HG03097 (cell line): Measurements from ENCODE around the gene KBTBD4.
"Not testable (repeated sequence)": the region's sequence is repeated elsewhere in the genome, so short reads cannot be mapped to it uniquely, and the experiment has no call there.

ENCODE experiments used
- ATAC-seq: cut with Tn5 transposase; IDR thresholded peaks from one replicate; pipeline ENCODE4 v1.9.1; 2021; ENCODE audit not compliant: unreplicated experiment, low FRiP score

Gene KBTBD4

DNA sequence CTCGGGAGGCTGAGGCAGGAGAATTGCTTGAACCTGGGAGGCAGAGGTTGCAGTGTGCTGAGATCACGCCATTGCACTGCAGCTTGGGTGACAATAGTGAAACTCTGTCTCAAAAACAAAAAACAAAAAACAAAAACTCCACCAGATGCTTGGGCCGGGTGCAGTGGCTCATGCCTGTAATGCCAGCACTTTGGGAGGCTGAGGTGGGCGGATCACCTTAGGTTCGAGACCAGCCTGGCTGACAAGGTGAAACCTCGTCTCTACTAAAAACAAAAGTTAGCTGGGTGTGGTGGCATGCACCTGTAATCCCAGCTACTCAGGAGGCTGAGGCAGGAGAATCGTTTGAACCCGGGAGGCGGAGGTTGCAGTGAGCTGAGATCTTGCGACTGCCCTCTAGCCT lies 14.4 kb downstream of the KBTBD4 start:
- ATAC-seq = not testable (repeated sequence)

DNA sequence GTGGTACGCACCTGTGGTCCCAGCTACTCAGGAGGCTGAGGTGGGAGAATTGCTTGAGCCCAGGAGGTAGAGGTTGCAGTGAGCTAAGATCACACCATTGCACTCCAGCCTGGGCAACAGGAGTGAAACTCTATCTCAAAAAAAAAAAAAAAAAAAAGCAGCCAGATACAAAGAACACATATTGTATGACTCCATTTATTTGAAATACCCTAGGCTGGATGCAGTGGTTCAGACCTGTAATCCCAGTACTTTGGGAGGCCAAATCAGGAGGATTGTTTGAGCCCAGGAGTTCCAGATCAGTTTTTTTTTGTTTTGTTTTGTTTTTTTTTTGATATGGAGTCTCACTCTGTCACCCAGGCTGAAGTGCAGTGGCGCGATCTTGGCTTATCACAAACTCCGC lies 16.4 kb downstream of the KBTBD4 start:
- ATAC-seq = not testable (repeated sequence)

DNA sequence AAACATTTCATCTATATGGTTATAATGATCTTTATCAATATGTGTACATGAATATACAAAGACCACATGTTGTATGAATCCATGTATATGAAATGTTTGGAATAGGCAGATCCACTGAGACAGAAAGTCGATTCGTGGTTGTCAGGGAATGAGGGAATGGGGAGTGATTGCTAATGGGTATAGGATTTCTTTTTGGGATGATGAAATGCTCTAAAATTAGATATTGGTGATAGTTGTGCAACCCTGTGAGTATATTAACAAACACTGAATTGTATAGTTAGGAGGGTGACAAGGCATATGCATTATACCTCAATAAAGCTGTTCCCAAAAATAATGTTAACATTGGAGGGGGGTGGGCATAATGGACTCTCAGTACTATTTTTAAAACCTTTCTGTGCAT lies 18.3 kb downstream of the KBTBD4 start:
- no peak for ATAC-seq

DNA sequence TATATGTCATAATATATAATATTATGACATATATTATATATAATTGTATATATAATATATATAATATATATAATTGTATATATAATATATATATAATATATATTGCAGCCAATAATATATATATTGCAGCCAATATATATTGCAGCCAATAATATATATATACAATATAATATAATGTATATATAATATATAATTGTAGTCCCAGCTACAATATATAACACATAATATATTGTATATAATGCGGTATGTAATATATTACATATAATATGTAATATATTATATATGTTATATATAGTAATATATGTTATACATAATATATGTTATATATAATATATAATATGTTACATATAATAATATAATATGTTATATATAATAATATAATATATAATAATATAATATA lies 20.1 kb downstream of the KBTBD4 start:
- ATAC-seq = no peak

DNA sequence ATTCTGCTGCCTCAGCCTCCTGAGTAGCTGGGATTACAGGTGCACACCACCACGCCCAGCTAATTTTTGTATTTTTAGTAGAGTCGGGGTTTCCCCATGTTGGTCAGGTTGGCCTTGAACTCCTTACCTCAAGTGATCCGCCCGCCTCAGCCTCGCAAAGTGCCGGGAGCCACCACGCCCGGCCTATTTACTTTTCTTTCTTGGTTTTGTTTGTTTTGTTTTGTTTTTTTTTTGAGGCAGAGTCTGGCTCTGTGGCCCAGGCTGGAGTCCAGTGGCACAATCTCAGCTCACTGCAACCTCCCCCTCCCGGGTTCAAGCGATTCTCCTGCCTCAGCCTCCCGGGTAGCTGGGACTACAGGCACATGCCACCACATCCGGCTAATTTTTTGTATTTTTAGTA lies 21.8 kb downstream of the KBTBD4 start:
- ATAC-seq = not testable (repeated sequence)

DNA sequence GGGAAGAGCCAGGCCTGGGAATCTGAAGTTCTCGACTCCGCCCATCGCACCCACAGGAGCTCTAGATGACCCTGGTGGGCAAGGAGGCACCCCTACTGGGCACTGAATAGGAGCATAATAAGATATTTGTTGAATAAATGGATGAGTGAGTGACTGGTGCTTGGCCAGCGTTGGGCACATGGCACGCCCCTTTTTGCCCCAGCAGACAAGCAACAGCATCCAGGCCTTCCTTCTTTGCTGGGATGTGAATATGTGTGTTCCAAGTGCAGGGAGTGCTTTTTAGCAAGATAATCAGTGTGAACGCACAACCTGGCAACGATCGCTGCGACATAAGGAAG lies 25.4 kb downstream of the KBTBD4 start:
- peak; percentile 24 for ATAC-seq

DNA sequence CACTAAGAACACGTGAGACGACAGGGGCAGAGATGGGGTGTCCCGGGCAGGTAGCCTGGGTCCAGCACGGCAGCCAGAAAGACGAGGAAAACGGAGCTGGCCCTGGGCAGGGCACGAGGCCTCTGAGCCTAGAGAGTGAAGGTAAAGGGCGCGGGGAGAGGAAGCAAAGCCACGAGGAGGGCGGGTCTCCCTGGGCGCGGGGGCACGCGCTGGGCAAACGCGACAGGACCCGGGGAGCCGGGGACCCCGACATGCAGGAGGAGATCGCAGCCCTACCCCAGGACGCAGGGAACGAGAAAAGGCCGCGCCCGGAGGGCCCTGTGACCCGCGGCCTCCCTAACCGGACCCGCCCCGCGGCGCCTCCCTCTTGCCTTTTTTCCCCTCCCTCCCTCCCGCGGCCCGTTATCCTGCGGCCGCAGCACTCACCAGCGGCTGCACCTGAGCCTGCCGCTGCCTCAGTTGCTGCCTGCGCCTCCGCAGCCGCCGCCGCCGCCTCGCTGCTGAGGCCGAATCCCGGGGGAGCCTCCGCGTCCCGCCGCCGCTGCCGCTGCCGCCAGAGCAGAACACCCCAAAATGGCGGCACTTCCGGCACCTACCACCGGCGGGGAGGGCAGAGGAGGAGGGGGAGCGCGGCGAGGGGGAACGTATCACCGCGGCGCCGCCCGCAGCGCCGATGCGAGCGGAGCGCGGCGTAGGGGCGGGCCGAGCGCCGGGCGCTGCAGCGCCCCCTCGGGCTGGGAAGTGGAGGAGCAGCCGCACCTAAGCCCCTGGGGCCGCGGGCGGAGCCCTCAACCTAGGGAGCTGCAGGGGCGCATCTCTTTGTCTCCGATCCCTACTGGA lies 26.0 kb downstream of the KBTBD4 start, which contains the start of gene CELF1:
TSS of gene CELF1 (minus strand) at position 567 of the 840 bp plus-strand sequence. CDS start 53,609 bp downstream, outside the sequence.
- ATAC-seq = peak; percentile 95

DNA sequence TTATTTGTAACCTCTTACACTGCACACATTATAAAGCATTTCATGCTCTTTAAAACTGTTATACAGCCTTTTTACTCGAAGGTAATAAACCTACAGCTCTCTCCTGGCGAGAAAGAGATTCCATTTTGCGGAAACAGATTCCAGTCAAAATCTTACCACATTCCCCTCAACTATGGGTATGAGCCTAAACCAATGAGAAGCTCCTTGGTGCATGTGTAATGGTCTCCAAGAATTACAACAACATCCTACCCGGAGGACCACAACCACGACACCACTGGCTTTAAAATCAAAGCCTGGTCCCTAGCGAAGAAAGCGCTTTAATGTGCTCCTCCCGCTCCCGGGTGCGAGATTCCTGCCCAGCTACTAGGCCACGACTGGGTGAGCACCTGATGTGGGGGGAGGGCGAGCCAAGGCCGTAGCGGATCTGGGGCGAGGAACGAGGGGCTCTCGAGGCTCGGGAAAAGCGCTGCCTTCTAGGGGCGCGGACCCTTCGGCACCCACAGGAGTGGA lies 26.7 kb downstream of the KBTBD4 start:
- no peak for ATAC-seq

DNA sequence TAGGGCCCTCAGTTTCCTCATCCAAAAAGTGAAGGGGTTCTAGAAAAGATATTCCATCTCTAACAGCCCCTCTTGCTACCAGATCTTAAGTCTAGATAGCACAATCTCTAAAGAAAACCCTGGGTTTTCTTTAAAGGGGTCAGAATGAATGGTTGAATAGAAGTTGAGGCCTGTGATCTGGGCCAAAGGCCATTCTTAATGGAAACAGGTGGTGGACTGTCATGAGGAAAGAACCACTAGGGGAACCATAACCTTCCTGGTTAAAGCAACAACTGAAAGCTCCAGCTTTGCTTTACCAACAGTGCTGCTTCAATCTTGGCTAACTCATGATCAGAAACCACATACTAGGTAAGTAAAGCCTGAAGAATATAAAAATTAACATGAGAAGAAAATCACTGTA lies 27.7 kb downstream of the KBTBD4 start:
- ATAC-seq = no peak

DNA sequence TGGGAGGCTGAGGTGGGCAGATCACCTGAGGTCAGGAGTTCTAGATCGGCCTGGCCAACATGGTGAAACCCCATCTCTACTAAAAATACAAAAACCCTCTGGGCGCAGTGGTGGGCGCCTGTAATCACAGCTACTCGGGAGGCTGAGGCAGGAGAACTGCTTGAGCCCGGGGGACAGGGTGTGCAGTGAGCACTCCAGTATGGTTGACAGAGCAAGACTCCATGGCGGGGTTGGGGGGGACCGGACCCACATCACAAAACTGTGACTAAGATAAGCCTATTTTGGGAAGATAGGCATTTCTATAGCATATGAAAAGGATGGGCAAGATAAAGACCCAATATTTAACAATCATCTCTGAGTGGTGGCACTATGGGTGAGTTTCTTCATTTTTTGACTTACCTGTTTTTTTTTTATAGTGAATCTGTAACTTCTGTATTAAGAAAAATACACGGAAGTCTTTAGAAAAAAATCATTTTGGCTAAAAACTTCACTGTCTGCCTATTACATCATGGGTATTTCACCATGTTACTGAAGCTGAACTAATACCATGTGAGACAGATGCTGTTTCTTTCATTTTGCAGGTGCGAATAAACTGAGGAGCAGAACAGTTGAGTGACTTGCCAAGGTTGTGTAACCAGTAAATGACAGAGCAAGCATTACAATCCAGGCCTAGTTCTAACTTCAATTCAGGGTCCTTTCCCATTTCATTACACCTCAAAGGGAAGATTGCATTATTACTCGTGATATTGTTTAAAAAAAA lies 28.3 kb downstream of the KBTBD4 start:
- no peak for ATAC-seq

DNA sequence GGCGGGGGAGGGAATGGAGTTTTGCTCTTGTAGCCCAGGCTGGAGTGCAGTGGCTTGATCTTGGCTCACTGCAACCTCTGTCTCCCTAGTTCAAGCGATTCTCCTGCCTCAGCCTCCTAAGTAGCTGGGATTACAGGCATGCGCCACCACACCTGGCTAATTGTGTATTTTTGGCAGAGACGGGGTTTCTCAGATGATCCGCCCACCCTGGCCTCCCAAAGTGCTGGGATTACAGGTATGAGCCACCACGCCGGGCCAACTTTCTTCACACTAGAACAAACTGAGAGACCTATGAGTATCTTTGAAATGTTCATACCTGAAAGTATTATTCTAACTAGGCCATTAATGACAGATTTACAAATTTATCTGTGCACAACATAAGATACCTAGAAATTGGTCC lies 32.5 kb downstream of the KBTBD4 start:
- not testable (repeated sequence) for ATAC-seq

DNA sequence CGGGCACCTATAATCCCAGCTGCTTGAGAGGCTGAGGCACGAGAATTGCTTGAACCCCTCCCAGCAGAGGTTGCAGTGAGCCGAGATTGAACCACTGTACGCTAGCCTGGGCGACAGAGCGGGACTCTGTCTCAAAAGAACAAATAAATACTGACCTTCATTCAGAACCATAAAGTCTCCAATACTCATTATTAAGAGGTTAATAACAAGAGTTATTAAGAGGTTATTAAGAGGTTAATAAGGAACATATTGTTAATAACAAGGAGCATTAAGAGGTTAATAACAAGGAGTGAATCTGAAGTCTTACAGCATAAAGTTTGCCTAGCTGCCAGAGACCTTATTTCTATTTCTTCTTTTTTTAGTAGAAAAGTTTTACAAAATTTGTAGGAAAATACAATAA lies 33.5 kb downstream of the KBTBD4 start:
- ATAC-seq = no peak

DNA sequence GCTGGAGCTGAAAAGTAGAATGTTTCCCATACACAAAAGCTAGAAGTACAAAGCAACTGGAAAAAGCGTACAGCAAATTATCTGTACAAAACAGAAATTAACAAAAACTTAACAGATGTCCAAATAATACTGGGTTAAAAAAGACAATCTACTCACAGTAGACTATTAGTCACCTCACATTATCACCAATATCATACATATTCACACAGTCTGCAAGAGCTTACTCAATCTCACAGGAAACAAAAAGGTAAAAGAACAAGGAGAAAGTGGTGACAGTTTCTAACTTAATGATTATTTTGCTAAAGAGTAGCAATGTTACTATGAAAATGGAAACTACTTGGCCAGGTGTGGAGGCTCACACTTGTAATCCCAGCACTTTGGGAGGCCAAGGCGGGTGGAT lies 37.7 kb downstream of the KBTBD4 start:
- no peak for ATAC-seq

DNA sequence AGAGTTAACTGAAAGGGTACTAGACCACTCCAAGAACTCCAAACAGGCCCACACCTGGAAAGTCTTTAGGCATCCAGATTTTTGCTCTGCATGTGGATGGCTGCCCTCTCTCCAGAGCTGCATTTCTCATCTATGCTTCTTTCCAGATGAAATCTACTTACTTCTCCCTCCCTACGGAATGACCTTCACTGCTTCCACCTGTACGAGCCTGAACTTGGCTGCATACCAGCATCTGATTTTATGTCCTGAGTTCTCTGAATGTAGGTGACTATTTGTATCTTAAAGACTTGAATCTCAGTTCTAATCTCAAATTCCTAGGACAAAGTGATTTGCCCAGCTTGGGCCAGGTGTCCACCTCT lies 39.1 kb downstream of the KBTBD4 start:
- no peak for ATAC-seq

DNA sequence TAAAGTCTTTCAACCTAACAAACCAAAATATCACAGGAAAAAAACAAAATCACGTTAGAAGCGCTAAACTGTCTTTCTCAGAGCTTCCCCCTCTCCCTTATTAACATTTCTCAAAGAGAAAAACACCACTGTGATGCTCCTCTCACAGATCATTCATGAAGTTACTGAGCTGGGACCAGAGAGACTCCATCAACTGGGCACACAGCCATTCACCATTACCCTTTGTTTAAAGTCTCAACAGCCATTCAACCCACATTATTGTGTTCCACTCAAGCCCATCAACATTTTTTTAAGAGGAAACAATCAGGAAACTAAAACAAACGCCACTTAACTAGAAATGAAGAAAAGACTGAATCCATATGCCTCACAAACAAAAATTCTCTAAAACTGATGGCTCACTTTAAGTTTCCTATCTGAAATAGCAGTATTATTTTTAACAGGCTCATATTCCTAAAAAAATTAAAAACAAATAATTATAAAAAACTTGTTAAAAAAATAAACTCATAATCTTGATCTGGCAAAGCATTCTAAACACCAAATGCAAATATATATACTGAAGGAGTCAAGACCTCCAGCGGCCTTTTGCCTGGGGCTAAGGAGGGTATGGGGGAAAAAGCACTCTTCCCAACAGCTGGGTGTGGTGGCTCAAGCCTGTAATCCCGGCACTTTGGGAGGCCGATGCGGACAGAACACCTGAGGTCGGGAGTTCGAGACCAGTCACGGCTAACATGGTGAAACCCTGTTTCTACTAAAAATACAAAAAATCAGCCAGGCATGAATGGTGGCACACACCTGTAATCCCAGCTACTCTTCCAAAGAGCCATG lies 39.8 kb downstream of the KBTBD4 start:
- no peak for ATAC-seq

DNA sequence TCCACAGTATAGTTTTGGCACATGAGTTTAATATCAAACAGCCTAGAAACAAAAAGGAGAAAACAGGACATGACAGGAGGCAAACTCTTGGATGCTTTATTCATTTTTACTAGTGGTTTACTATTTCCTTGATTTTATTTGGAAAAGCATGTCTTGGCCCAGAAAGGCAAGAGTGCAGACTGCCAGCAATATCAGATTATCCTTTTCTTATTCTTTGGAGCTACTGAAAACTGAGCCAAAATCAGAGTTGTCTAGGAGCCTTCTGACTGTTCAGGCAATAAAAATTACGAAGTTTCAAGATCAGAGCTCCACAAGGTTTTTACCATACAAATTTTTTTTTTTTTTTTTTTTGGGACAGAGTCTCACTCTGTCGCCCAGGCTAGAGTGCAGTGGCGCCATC lies 41.9 kb downstream of the KBTBD4 start:
- ATAC-seq = no peak

DNA sequence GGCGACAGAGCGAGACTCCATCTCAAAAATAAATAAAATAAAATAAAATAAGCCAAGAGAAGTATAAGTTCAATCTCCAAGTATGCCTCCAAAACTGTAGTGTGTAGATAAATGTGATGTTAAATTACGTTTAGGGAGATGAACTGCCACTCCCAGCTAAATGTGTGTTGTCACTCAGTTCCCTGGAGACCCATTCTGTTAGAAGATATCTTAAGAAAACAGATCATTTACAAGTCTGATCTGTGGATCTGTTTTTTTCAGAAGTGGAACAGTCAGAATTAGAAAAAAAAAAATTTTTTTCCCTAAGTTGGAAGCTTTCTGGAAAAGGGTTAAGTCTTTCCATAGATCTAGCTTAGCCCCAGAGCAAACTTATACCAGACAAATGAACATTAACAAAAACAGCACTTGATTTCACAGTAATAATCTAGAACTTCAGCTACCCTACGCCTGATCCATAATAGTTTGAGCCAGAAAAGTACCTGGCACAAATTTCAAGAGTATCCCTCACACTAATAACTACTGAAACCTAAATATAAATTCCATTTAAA lies 44.0 kb downstream of the KBTBD4 start:
- no peak for ATAC-seq

DNA sequence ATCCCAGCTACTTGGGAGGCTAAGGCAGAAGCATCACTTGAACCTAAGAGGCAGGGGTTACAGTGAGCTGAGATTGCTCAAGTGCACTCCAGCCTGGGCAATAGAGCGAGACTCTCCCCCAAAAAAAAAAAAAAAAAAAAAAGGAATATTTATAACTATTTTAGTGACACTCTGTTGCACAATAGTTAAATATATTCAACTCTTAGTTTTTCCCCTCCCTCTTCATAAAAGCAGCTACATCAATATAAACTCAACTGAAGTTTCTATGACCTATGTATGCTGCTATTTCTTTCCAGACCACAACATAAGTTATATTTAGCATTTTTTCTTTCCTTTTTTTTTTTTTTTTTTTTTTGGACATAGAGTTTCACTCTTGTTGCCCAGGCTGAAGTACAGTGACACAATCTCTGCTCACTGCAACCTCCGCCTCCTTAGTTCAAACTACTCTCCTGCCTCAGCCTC lies 45.0 kb downstream of the KBTBD4 start:
- no peak for ATAC-seq

DNA sequence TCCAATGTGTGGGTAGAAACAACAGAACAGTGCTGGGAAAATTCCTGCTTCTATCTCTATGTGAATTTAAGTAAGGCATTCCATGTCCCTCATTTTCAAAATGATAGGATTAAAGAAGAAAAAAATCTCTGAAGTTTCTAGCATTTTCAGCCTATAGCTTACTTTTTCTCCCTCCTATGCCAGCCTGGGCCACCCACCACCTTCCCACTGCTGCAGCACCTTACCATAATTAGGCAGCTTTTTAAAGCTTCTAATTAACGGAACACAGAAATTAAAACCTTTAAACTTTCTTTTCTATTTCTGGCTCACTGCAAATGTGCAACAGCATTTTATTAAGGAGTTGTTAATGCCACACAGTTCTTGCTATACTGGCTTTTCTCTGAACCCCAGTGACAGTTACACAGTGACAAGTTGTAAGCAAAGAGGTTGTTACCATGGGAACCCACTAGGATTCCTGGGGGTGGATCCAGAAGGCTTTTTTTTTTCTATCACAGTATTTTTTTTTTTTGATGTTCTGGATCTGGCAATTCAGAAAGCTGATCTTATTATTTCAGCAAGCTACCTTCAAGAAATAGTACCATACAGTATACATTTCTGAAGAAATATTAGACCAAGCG lies 46.1 kb downstream of the KBTBD4 start:
- ATAC-seq = no peak

DNA sequence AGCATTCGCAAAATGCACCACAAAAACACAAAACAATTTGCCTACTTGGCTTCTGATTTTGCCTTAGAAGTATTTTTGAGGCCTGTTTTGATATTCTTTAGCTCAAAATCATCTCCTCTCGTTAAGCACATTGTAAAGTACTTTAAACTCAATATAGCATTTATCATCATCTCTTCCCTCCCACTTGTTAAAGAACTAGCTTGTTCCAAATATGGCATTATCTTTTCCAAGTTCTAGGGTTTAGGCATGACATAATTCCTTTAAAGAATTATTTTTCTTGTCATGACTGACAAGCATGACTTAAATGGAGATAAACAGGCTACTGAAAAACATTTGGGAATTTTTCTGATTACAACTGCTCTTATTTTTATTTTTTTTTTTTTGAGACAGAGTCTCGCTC lies 47.1 kb downstream of the KBTBD4 start:
- no peak for ATAC-seq
